Muscle of back (tissue), 11 donors: ENCODE measurements around the gene IKZF3. TPM values are rescaled to one million over a fixed set of nuclear protein-coding genes. Genes with fewer than 3 reads are reported as not detected.
A peak's percentile ranks its signal among the peaks of the same experiment; 100 is the strongest.
"Not testable (repeated sequence)": the region's sequence is repeated elsewhere in the genome, so short reads cannot be mapped to it uniquely, and the experiment has no call there.

Experiments used
- DNase-seq, 3 donors: peaks; one replicate each; pipeline versions ENCODE4 v3.0.0 to v3.0.0-alpha.2; 2013
- polyA plus RNA-seq, 10 donors: library from polyadenylated mRNA; unstranded; fragments of 120-200 nt; gene quantifications; one replicate each; pipeline ENCODE4 v1.2.1, GENCODE V29; 2013; ENCODE audit not compliant: insufficient read length in 10 of 10

Gene IKZF3
- polyA plus RNA-seq, 10 donors = 0.08 to 2.1 (median 0.26) TPM

DNA sequence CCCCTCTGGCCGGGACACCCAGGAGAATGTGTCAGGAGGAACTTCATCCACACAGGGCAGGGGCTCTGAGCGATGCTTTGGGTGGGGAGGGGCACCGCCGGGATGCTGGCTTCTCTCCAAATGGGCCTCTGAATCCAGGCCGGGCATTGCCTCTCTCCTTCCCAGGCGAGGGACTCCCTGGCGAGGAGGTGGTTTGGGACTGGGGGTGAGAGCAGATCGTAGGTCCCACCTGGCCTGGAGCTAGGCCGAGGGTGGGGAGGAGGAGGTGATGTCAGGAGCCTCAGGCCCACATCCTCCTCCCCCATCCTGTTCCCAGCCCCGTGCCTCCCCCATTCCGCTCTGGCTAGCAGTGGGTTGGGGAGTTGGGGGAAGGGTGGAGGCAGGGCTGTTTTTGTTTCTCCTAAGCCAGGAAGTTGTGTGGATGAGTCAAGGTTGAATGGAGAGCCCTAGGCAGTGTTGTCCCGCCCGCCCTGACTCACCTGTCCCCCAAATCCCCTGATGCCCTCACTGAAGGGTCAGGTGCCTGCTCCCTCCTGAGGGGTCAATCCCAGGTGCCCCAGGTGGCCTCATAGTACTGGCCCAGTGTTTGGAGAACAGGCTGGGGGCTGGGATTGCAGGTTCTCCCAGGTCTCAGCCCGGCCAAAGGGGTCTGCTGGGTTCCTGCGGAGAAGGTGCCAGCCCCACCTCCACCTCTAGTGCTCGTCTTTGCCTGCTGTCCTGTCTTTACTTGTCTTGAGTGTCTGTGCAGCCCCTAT lies 123.6 kb downstream of the IKZF3 start:
- peak in 1 of 3 donors; percentile 35 for DNase-seq

GRCh38 chr17:39739885-39740356 lies 124.2 kb downstream of the IKZF3 start:
- peak in 1 of 3 donors; percentile 49 for DNase-seq

GRCh38 chr17:39738983-39739884 lies 124.9 kb downstream of the IKZF3 start:
- DNase-seq = peak in 2 of 3 donors; percentile 15 to 54

GRCh38 chr17:39738568-39738901 lies 125.6 kb downstream of the IKZF3 start:
- no peak for DNase-seq

DNA sequence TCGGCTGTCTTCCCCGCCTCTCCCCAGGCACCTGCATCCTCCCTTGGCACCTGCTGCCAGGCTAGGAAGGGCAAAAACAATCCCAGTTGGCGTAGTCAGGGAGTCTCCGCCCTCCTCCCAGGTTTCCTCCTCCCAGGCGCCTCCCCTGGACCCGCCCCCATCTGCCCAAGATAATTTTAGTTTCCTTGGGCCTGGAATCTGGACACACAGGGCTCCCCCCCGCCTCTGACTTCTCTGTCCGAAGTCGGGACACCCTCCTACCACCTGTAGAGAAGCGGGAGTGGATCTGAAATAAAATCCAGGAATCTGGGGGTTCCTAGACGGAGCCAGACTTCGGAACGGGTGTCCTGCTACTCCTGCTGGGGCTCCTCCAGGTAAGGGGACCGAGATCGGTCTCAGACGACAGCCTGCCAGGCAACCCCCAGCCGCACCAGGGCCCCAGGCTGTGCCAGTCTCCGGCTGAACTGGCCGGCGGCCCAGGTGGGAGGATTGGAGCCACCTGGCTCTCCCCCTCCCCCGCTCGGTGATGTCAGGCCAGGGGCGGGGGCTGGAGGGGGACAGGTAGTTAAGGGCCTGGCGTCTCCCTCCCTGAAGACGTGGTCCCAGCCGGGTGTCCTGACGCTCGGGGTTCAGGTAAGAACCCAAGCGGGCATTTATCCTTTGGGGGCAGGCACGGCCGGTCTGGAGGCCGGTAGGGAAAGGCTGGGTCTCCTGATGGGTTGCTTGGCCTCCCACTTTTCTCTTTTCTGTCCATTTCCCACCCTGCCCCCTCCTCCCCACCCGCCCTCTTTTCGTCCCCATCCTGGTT lies 126.1 kb downstream of the IKZF3 start, which contains the start of gene GRB7:
GRB7 (plus strand) TSS at position 179 of the 808 bp plus-strand sequence. CDS start 4,364 bp downstream, outside the sequence.
- DNase-seq = no peak

DNA sequence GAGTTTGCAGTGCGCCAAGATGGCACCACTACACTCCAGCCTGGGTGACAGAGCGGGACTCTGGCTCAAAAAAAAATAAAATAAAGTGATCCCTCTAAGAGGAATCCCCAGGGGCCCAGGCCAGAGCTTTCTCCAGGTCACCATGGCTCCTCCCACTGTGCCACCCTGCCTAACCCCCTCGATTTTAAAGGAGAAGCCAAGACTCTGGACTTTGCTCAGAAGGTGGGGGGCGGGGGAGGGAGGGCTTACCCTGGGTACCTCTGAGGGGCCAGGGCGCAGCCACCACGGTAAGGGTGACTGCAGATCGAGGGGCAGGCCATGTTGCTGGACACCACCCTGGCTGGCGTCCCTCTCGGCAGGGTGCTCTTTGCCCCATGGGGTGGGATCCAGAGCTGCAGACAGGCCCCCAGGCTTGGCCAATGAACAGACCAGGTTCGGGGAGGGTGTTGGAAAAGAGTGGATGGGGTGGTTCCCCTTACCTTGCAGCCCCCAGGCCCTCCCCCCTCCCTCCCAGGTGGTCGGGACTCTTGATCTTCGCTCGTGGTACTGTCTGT lies 126.8 kb downstream of the IKZF3 start:
- DNase-seq = no peak

DNA sequence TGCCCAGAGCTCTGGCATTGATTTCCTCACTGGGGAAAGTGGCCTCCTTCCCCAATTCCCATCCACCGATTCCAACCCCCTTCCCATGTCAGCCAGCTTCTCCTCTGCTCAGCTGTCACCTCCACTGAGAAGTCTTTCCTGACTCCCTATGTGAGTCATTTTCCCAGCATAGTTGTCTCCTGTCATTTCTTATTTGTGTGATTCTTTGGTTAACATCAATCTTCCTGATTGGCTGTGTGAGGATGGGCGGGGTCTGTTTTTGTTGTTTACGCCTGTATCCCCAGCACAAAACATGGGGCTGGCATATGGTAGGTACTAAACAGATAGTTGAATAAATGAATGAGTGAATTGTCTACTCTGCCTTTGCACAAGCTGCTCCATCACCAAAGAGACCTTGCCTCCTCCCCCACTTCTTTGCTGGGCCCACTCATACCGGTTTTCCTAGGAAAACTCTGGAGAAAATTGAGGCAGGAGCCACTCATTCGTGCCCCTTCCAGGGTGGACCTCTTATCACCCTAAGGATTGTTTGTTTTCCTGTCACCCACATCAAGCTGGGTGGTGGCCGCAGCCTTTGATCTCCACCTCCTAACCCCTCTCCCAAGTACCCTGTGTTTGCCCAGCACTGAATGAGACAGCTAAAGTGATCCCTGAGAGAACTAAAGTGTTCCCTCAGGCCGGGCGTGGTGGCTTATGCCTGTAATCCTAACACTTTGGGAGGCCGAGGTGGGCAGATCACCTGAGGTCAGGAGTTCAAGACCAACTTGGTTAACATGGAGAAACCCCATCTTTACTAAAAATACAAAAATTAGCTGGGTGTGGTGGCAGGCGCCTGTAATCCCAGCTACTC lies 127.6 kb downstream of the IKZF3 start:
- no peak for DNase-seq

DNA sequence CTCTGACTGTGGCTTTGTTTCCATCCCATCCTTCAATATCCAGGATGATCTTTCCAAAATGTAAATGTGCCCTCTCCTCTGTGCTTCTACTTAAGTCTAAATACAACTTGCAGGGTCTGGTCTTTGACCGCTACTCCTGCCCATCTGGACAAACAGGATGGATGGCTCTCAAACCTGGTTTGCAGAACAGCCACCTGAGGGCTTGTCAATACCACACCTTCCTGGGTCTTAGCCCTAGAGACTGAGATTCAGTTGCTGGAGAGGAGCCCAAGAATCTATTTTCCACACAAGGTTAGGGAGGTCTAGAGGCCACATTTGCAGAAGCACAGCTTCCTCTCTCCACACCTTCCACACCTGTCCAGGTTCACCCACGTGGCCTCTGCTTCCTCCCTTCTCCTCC lies 128.2 kb downstream of the IKZF3 start:
- no peak for DNase-seq

DNA sequence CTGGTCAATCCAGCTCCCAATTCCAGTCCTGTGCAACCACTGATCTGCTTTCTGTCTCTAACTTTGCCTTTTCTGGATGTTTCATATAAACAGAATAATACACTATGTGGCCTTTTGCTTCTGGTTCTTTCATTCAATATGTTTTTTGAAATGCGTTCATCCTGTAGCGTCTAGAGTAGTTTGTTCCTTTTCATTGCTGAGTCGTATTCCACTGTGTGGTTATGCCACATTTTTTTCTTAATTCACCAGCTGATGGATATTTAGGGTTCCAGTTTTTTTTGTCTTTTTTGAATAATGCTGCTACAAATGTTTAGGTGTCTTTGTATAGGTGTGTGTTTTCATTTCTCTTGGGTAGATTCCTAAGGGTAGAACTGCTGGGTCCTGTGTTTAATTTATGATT lies 131.5 kb downstream of the IKZF3 start:
- no peak for DNase-seq

DNA sequence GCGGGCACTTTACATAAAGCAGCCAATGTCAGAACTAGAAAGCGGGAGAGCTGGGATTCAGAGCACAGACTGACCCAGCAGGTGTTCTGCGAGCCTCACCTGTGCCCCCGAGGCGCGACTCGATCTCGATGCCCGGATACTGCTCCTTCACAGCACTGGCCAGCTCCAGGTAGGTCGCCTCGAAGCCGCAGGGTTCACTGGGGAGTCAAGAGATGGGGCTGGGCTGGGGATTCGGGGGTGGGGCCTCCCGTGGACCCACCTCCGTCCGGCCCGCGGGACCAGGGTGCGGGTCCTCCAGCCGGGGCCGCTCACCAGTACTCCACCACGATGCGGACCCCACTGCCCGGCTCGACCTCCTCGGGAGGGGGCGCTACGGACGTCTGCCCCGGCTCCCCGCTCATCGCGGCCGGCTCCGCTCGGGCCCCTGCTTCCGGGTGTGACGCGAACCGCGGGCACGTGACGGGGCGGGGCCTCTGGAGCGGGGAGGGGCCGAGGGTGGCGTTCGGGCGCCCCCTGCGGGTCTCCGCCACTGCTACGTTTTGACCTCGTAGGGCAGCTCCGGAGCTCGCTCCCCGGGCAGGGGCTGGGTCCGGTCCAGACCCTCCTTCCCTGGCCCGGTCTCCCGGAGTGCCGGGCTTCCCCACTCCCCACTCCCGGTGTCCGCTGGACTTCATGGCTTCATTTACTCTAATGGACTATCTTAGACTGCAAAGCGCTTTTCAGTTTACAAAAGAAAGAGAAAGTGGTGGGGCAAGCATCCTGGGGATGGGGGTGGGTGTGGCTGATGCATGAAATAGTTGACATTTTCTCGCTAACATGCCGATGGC lies 133.8 kb downstream of the IKZF3 start, which contains the start of gene MIEN1:
MIEN1 (minus strand) TSS at position 438 of the 827 bp plus-strand sequence; CDS start at position 401, 37 bp downstream.
- peak; percentile 81 to 94 (median 91) for DNase-seq

GRCh38 chr17:39729280-39729851 lies 134.7 kb downstream of the IKZF3 start:
- no peak for DNase-seq

GRCh38 chr17:39727556-39727955 lies 136.6 kb downstream of the IKZF3 start:
- DNase-seq = no peak

GRCh38 chr17:39726617-39727016 lies 137.5 kb downstream of the IKZF3 start:
- no peak for DNase-seq

DNA sequence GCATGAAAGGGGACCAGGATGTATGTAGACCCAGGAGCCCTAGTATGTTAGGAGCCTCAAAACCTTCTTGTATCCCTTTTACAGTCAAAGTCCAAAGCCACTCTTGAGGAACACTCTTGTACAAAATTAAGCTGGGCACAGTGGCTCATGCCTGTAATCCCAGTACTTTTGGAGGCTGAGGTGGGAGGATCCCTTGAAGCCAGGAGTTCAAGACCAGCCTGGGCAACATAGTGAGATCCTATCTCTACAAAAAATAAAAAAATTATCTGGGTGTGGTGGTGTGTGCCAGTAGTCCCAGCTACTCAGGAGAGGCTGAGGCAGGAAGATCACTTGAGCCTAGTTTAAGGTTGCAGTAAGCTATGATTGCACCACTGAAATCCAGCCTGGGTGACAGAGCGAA lies 138.2 kb downstream of the IKZF3 start:
- not testable (repeated sequence) for DNase-seq

DNA sequence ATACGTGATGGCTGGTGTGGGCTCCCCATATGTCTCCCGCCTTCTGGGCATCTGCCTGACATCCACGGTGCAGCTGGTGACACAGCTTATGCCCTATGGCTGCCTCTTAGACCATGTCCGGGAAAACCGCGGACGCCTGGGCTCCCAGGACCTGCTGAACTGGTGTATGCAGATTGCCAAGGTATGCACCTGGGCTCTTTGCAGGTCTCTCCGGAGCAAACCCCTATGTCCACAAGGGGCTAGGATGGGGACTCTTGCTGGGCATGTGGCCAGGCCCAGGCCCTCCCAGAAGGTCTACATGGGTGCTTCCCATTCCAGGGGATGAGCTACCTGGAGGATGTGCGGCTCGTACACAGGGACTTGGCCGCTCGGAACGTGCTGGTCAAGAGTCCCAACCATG lies 139.4 kb downstream of the IKZF3 start:
- DNase-seq = no peak

GRCh38 chr17:39722965-39723848 lies 140.9 kb downstream of the IKZF3 start:
- no peak for DNase-seq

- DNase-seq = no peak
Measured at GRCh38 chr17:39722104-39722503, 142.0 kb downstream of the IKZF3 start.
